Endothelial cell of umbilical vein (primary cell): ENCODE measurements around the gene PTPN6. TPM values are rescaled to one million over a fixed set of nuclear protein-coding genes. Genes with fewer than 3 reads are reported as not detected.

Experiments used
- BruUV-seq: library from RNA; stranded (reverse); fragments of 400-500 nt; replicated peaks from 2 replicates; lab custom pipeline; 2021; lab: Mats Ljungman, UMichigan
- CTCF ChIA-PET: fragments of 300-600, 350-600 bp; sonication (Branson Sonifier 250); formaldehyde crosslinking; loops from one replicate; lab custom pipeline; 2021; ENCODE audit warnings: antibody characterized with exemption, inconsistent platforms; lab: Charles Lee
- POLR2A ChIA-PET: fragments of 300-600, 350-600 bp; sonication (Branson Sonifier 250); formaldehyde crosslinking; loops from one replicate; lab custom pipeline; 2021; ENCODE audit warnings: antibody characterized with exemption, inconsistent platforms; lab: Charles Lee
- DNase-seq: peaks from one replicate; pipeline ENCODE4 v3.0.0-alpha.2; 2011; ENCODE audit warnings: low read depth, low spot score
- FAIRE-seq: peaks from 2 replicates; lab custom pipeline; 2011; peaks lifted over from hg19 to GRCh38; lab: Jason Lieb, UNC
- H2AFZ ChIP-seq: 2 replicates; pipeline ENCODE4 v1.6.0; 2012; ENCODE audit warnings: low read depth, low read length, control low read depth, inconsistent platforms
- H3K27ac ChIP-seq: 2 replicates; pipeline ENCODE4 v1.5.1; 2011; ENCODE audit warnings: low read depth, mild to moderate bottlenecking, control low read depth, low read length, moderate library complexity; ENCODE audit not compliant: insufficient read depth
- H3K27me3 ChIP-seq, 2 experiments: 2 replicates each; pipeline versions ENCODE4 v1.6.0 to v1.6.1; 2011; ENCODE audit warnings: low read length in 2 of 2, mixed read lengths in 1 of 2; ENCODE audit not compliant: control insufficient read depth in 2 of 2, insufficient read depth in 2 of 2
- H3K36me3 ChIP-seq, 2 experiments: 2 replicates in 1 of 2; 3 replicates in 1 of 2; pipeline ENCODE4 v1.5.1; 2011; ENCODE audit warnings: low read length in 2 of 2, mild to moderate bottlenecking in 1 of 2, moderate library complexity in 1 of 2; ENCODE audit not compliant: control insufficient read depth in 2 of 2, insufficient read depth in 2 of 2; ENCODE audit errors: extremely low read depth in 1 of 2
- H3K4me1 ChIP-seq: 3 replicates; pipeline ENCODE4 v1.5.1; 2011; ENCODE audit warnings: mild to moderate bottlenecking, low read length; ENCODE audit not compliant: control insufficient read depth, insufficient read depth; ENCODE audit errors: extremely low read depth
- H3K4me2 ChIP-seq: 2 replicates; pipeline ENCODE4 v1.6.1; 2011; ENCODE audit warnings: low read length, control low read depth, mixed read lengths; ENCODE audit not compliant: insufficient read depth
- H3K4me3 ChIP-seq, 3 experiments: fragments of 200-600 bp in 1 of 3; sonication (generic), shearing (Covaris generic) in 1 of 3; replicated peaks in 1 of 3; 2 replicates each; pipeline ENCODE4 v1.5.1; 2011 to 2016; ENCODE audit warnings: control low read depth in 3 of 3, low read length in 3 of 3, mild to moderate bottlenecking in 2 of 3, inconsistent platforms in 1 of 3, low read depth in 1 of 3, moderate library complexity in 1 of 3; ENCODE audit not compliant: insufficient read depth in 1 of 3
- H3K79me2 ChIP-seq: 2 replicates; pipeline ENCODE4 v1.6.0; 2012; ENCODE audit warnings: low read length, inconsistent platforms; ENCODE audit not compliant: control insufficient read depth, insufficient read depth
- H3K9ac ChIP-seq: replicated peaks from 2 replicates; pipeline ENCODE3; 2011; ENCODE audit warnings: low read length, control low read depth; ENCODE audit not compliant: insufficient read depth; ENCODE audit errors: extremely low read depth
- H3K9me1 ChIP-seq: replicated peaks from 3 replicates; pipeline ENCODE4 v1.6.0; 2011; ENCODE audit warnings: mild to moderate bottlenecking, low read length; ENCODE audit not compliant: control insufficient read depth, insufficient read depth; ENCODE audit errors: extremely low read depth
- H3K9me3 ChIP-seq: replicated peaks from 2 replicates; pipeline ENCODE4 v1.5.1; 2012; ENCODE audit warnings: low read length, inconsistent platforms; ENCODE audit not compliant: control insufficient read depth, insufficient read depth
- H4K20me1 ChIP-seq: replicated peaks from 2 replicates; pipeline ENCODE3; 2011; ENCODE audit warnings: mild to moderate bottlenecking, low read length; ENCODE audit not compliant: control insufficient read depth, insufficient read depth; ENCODE audit errors: extremely low read depth
- CTCF ChIP-seq, 2 donors: IDR thresholded peaks; 1 replicate in 1 of 2; 2 replicates in 1 of 2; pipeline ENCODE4 v1.5.1; 2011; ENCODE audit warnings: low read length in 2 of 2, mild to moderate bottlenecking in 2 of 2, moderate library complexity in 2 of 2, control low read depth in 1 of 2, inconsistent platforms in 1 of 2, low read depth in 1 of 2; ENCODE audit not compliant: insufficient read depth in 1 of 2; ENCODE audit errors: extremely low read depth in 1 of 2
- EZH2 ChIP-seq: IDR thresholded peaks from 2 replicates; pipeline ENCODE4 v1.6.1; 2012; ENCODE audit warnings: borderline replicate concordance, low read depth, mild to moderate bottlenecking, moderate library complexity, low read length, inconsistent platforms; ENCODE audit not compliant: severe bottlenecking
- FOS ChIP-seq: IDR thresholded peaks from 2 replicates; pipeline ENCODE4 v1.6.1; 2011; ENCODE audit warnings: mild to moderate bottlenecking, low read length, moderate library complexity, borderline replicate concordance; ENCODE audit not compliant: insufficient read depth
- GATA2 ChIP-seq: IDR thresholded peaks from 2 replicates; pipeline ENCODE4 v1.7.0; 2011; ENCODE audit warnings: low read depth, mild to moderate bottlenecking, moderate library complexity, mixed read lengths, low read length; ENCODE audit not compliant: insufficient read length, insufficient read depth
- JUN ChIP-seq: IDR thresholded peaks from 2 replicates; pipeline ENCODE4 v1.6.1; 2011; ENCODE audit warnings: borderline replicate concordance, low read depth; ENCODE audit not compliant: insufficient read length, insufficient read depth
- MAX ChIP-seq: IDR thresholded peaks from 2 replicates; pipeline ENCODE4 v1.6.1; 2011; ENCODE audit not compliant: insufficient read depth, insufficient read length
- MYC ChIP-seq: IDR thresholded peaks from one replicate; pipeline ENCODE4 v1.6.1; 2011; ENCODE audit warnings: mild to moderate bottlenecking, low read depth, low read length
- POLR2A ChIP-seq: IDR thresholded peaks from 2 replicates; pipeline ENCODE4 v1.6.1; 2012; ENCODE audit warnings: low read depth, mild to moderate bottlenecking, control low read depth, low read length
- POLR2AphosphoS5 ChIP-seq: IDR thresholded peaks from 2 replicates; pipeline ENCODE4 v1.6.1; 2012; ENCODE audit warnings: low read depth, mild to moderate bottlenecking, control low read depth, low read length, moderate library complexity; ENCODE audit not compliant: insufficient read depth
- dilution Hi-C: fragments of 300-500 bp; cut with MboI; formaldehyde crosslinking; loops from one replicate; pipeline ENCODE4 v1.15.0; 2019; ENCODE audit warnings: low sequenced_read_pairs; ENCODE audit not compliant: extremely low pct_ligation_motif_present
- intact Hi-C: fragments of 100-400 bp; cut with micrococcal nuclease; formaldehyde crosslinking; loops from one replicate; pipeline ENCODE4 v1.10.0; 2022
- polyA plus RNA-seq, 4 experiments: library from polyadenylated mRNA; depleted of rRNA in 3 of 4; stranded (reverse) in 3 of 4; unstranded in 1 of 4; fragments of >200 nt; gene quantifications; 2 replicates each; pipeline versions ENCODE4 v1.2.1 to v1.2.3, GENCODE V29; 2011 to 2012; ENCODE audit warnings: missing spikeins in 1 of 4
- total RNA-seq: library from RNA; stranded (reverse); gene quantifications from 2 replicates; pipeline ENCODE4 v1.2.3, GENCODE V29; 2021

Gene PTPN6
- total and polyA plus RNA-seq, 2 donors (not counting 3 experiments of a cell fraction or from before 2014, with no cell fraction given), result 0.25 to 1.6 TPM

- Histone ChIP-seq H3K9me3 (no peaks in the 10 kb centered on the region), H3K9ac (no peak overlapping the region), H3K79me2 (no peaks in the 10 kb centered on the region), H3K4me1 (no peaks in the 10 kb centered on the region), H3K27me3 (no peaks in the 10 kb centered on the region), H3K36me3 (peaks cover 2 to 3% of the 10 kb centered on the region in 2 experiments), H3K9me1 (no peaks in the 10 kb centered on the region), H3K4me2 (no peak overlapping the region), H3K27ac (no peak overlapping the region), H3K4me3 (no peak overlapping the region), H2AFZ (no peak overlapping the region), H4K20me1 (no peaks in the 10 kb centered on the region)
- intact Hi-C loops, result no loop called here
- POLR2A ChIA-PET, result no interaction called here
- BruUV-seq, result no TSS peak
- FAIRE-seq, result no peak
- CTCF ChIA-PET, result no interaction called here
- no peak for DNase-seq
- dilution Hi-C loops, result no loop called here
- TF ChIP-seq GATA2, result no peak
- no peak for TF ChIP-seq MYC
- TF ChIP-seq POLR2AphosphoS5, result no peak
- no peak for TF ChIP-seq POLR2A
- no peak for TF ChIP-seq JUN
- no peak for TF ChIP-seq FOS
- no peak for TF ChIP-seq MAX
- TF ChIP-seq EZH2, result no peak
- TF ChIP-seq CTCF (IDR thresholded peaks at IDR 0.05; ENCODE audit: extremely low read depth in 1 of 2, insufficient read depth in 1 of 2, low read depth in 1 of 2, low read length in 2 of 2), result no peak
Observed at GRCh38 chr12:6987956-6988553, 36.9 kb downstream of the PTPN6 start.
